H1 (cell line): Measurements from ENCODE around the gene RAP2B. TPM values are rescaled to one million over a fixed set of nuclear protein-coding genes. Genes with fewer than 3 reads are reported as not detected.

Experiments
- CTCF ChIA-PET: fragments of 300-600 bp; sonication (Branson Sonifier 250); formaldehyde crosslinking; loops from one replicate; lab custom pipeline; 2021; ENCODE audit not compliant: partially characterized antibody; lab: Charles Lee
- POLR2A ChIA-PET: fragments of 300-600 bp; sonication (Branson Sonifier 250); formaldehyde crosslinking; loops from one replicate; lab custom pipeline; 2021; ENCODE audit warnings: inconsistent platforms; ENCODE audit not compliant: partially characterized antibody; lab: Charles Lee
- DNase-seq, 2 experiments: peaks; one replicate each; pipeline versions ENCODE4 v3.0.0 to v3.0.0-alpha.2; 2010 to 2022; ENCODE audit warnings: low spot score in 2 of 2, low read depth in 1 of 2, mixed read lengths in 1 of 2
- FAIRE-seq: peaks from 2 replicates; lab custom pipeline; 2011; peaks lifted over from hg19 to GRCh38; lab: Jason Lieb, UNC
- H2AFZ ChIP-seq: 2 replicates; pipeline ENCODE4 v1.8.1; 2012; ENCODE audit warnings: low read length, inconsistent platforms
- H2AK5ac ChIP-seq: 2 replicates; pipeline ENCODE4 v1.6.1; 2013; ENCODE audit warnings: low read depth, low read length
- H2BK120ac ChIP-seq: replicated peaks from 2 replicates; pipeline ENCODE3; 2013; ENCODE audit warnings: low read depth, low read length, inconsistent platforms
- H2BK12ac ChIP-seq: 2 replicates; pipeline ENCODE4 v1.6.1; 2013; ENCODE audit warnings: low read depth, low read length
- H2BK15ac ChIP-seq: 2 replicates; pipeline ENCODE4 v1.6.1; 2013; ENCODE audit warnings: low read length
- H2BK20ac ChIP-seq: 2 replicates; pipeline ENCODE4 v1.6.1; 2013; ENCODE audit warnings: low read length
- H2BK5ac ChIP-seq: 2 replicates; pipeline ENCODE4 v1.6.1; 2013; ENCODE audit warnings: low read depth, low read length
- H3K14ac ChIP-seq: 2 replicates; pipeline ENCODE4 v1.6.1; 2013; ENCODE audit warnings: inconsistent platforms; ENCODE audit not compliant: insufficient read length
- H3K18ac ChIP-seq: 2 replicates; pipeline ENCODE4 v1.6.1; 2013; ENCODE audit warnings: low read length; ENCODE audit errors: extremely low read depth
- H3K23ac ChIP-seq: 2 replicates; pipeline ENCODE4 v1.6.1; 2013; ENCODE audit warnings: inconsistent platforms; ENCODE audit not compliant: insufficient read length
- H3K23me2 ChIP-seq: 2 replicates; pipeline ENCODE4 v1.6.1; 2013; ENCODE audit warnings: low read depth, low read length
- H3K27ac ChIP-seq: 2 replicates; pipeline ENCODE4 v1.6.1; 2011; ENCODE audit warnings: low read depth, low read length, inconsistent platforms
- H3K27me3 ChIP-seq, 4 experiments: replicated peaks in 1 of 4; 1 replicate in 1 of 4; 2 replicates in 3 of 4; pipeline versions ENCODE4 v1.6.1 to v1.8.1; 2011 to 2013; ENCODE audit warnings: low read length in 3 of 4, mild to moderate bottlenecking in 3 of 4, inconsistent platforms in 2 of 4, mixed read lengths in 2 of 4, moderate library complexity in 1 of 4; ENCODE audit not compliant: control insufficient read depth in 3 of 4, insufficient read depth in 3 of 4; ENCODE audit errors: extremely low read depth in 1 of 4
- H3K36me3 ChIP-seq, 4 experiments: 2 replicates each; pipeline versions ENCODE4 v1.6.1 to v1.8.1; 2011 to 2013; ENCODE audit warnings: mild to moderate bottlenecking in 4 of 4, low read length in 3 of 4, moderate library complexity in 2 of 4, control low read depth in 1 of 4, inconsistent platforms in 1 of 4; ENCODE audit not compliant: insufficient read depth in 4 of 4, control insufficient read depth in 2 of 4
- H3K4ac ChIP-seq: replicated peaks from 2 replicates; pipeline ENCODE3; 2013; ENCODE audit warnings: low read length, low read depth, mixed read lengths, inconsistent platforms; ENCODE audit not compliant: insufficient read length
- H3K4me1 ChIP-seq, 4 experiments: replicated peaks in 1 of 4; 1 replicate in 1 of 4; 2 replicates in 3 of 4; pipeline versions ENCODE4 v1.6.1 to v1.8.1; 2011 to 2013; ENCODE audit warnings: low read length in 3 of 4, inconsistent platforms in 2 of 4, mixed read lengths in 1 of 4; ENCODE audit not compliant: insufficient read depth in 4 of 4, control insufficient read depth in 3 of 4
- H3K4me2 ChIP-seq, 2 experiments: 2 replicates each; pipeline versions ENCODE4 v1.6.1 to v1.8.1; 2011 to 2013; ENCODE audit warnings: low read depth in 2 of 2, low read length in 2 of 2, control low read depth in 1 of 2, inconsistent platforms in 1 of 2, mild to moderate bottlenecking in 1 of 2; ENCODE audit not compliant: insufficient read depth in 1 of 2
- H3K4me3 ChIP-seq, 4 experiments: fragments of 200-600, 300-600 bp in 1 of 4; sonication (generic), shearing (Covaris generic), sonication (Bioruptor Twin) in 1 of 4; 2 replicates each; pipeline versions ENCODE4 v1.5.1 to v1.8.1; 2011 to 2016; ENCODE audit warnings: low read length in 4 of 4, low read depth in 3 of 4, control low read depth in 2 of 4, inconsistent platforms in 2 of 4, mild to moderate bottlenecking in 2 of 4, mixed read lengths in 1 of 4, moderate library complexity in 1 of 4; ENCODE audit not compliant: insufficient read depth in 2 of 4; ENCODE audit errors: extremely low read depth in 1 of 4
- H3K56ac ChIP-seq: replicated peaks from 2 replicates; pipeline ENCODE3; 2013; ENCODE audit warnings: low read depth, mild to moderate bottlenecking, mixed read lengths, low read length, inconsistent platforms; ENCODE audit not compliant: insufficient read length
- H3K79me1 ChIP-seq: 2 replicates; pipeline ENCODE4 v1.6.1; 2013; ENCODE audit warnings: low read depth, low read length, control low read depth
- H3K79me2 ChIP-seq, 2 experiments: 2 replicates each; pipeline versions ENCODE4 v1.6.1 to v1.8.1; 2012 to 2013; ENCODE audit warnings: low read length in 2 of 2, mild to moderate bottlenecking in 2 of 2, inconsistent platforms in 1 of 2; ENCODE audit not compliant: insufficient read depth in 2 of 2, control insufficient read depth in 1 of 2
- H3K9ac ChIP-seq, 4 experiments: replicated peaks in 1 of 4; 1 replicate in 1 of 4; 2 replicates in 3 of 4; pipeline versions ENCODE4 v1.6.1 to v1.8.1; 2011 to 2013; ENCODE audit warnings: low read depth in 3 of 4, low read length in 3 of 4, control low read depth in 2 of 4, mild to moderate bottlenecking in 2 of 4, moderate library complexity in 2 of 4, inconsistent platforms in 1 of 4; ENCODE audit errors: extremely low read depth in 1 of 4
- H3K9me3 ChIP-seq, 2 experiments: 2 replicates each; pipeline versions ENCODE4 v1.6.1 to v1.8.1; 2012 to 2013; ENCODE audit warnings: mild to moderate bottlenecking in 2 of 2, moderate library complexity in 2 of 2, control low read depth in 1 of 2, inconsistent platforms in 1 of 2, low read depth in 1 of 2, low read length in 1 of 2, mixed read lengths in 1 of 2; ENCODE audit not compliant: insufficient read depth in 2 of 2
- H4K20me1 ChIP-seq, 2 experiments: replicated peaks in 1 of 2; 2 replicates each; pipeline versions ENCODE3 to v1.8.1; 2011 to 2013; ENCODE audit warnings: inconsistent platforms in 2 of 2, low read length in 2 of 2, mild to moderate bottlenecking in 1 of 2; ENCODE audit not compliant: insufficient read depth in 2 of 2, control insufficient read depth in 1 of 2
- H4K5ac ChIP-seq: 2 replicates; pipeline ENCODE4 v1.6.1; 2013; ENCODE audit warnings: low read length, low read depth, mixed read lengths, inconsistent platforms; ENCODE audit not compliant: insufficient read length
- H4K8ac ChIP-seq: 2 replicates; pipeline ENCODE4 v1.8.0; 2013; ENCODE audit warnings: mild to moderate bottlenecking, moderate library complexity, low read length, inconsistent platforms; ENCODE audit not compliant: insufficient read depth; ENCODE audit errors: extremely low read depth
- H4K91ac ChIP-seq: replicated peaks from 2 replicates; pipeline ENCODE3; 2013; ENCODE audit warnings: low read length, mixed read lengths, inconsistent platforms; ENCODE audit not compliant: insufficient read length
- CEBPB ChIP-seq: IDR thresholded peaks from 2 replicates; pipeline ENCODE4 v1.6.1; 2012; ENCODE audit warnings: low read depth, low read length
- HDAC2 ChIP-seq, 2 experiments: fragments of 300-600 bp in 1 of 2; sonication (generic) in 1 of 2; IDR thresholded peaks; 2 replicates each; pipeline ENCODE4 v1.6.1; 2011 to 2012; ENCODE audit warnings: low read depth in 2 of 2, low read length in 2 of 2, mild to moderate bottlenecking in 2 of 2, moderate library complexity in 2 of 2, borderline replicate concordance in 1 of 2, inconsistent platforms in 1 of 2
- JUN ChIP-seq: IDR thresholded peaks from 2 replicates; pipeline ENCODE4 v1.6.1; 2011; ENCODE audit warnings: low read depth, mild to moderate bottlenecking, improper control_type of control experiment, low read length
- MAX ChIP-seq: IDR thresholded peaks from 2 replicates; pipeline ENCODE4 v1.6.1; 2012; ENCODE audit warnings: inconsistent platforms
- NRF1 ChIP-seq: IDR thresholded peaks from 2 replicates; pipeline ENCODE4 v1.6.1; 2011; ENCODE audit warnings: mild to moderate bottlenecking, low read depth, low read length, improper control_type of control experiment
- POLR2AphosphoS5 ChIP-seq: IDR thresholded peaks from 2 replicates; pipeline ENCODE4 v1.6.1; 2011; ENCODE audit warnings: low read depth, low read length
- SAP30 ChIP-seq: fragments of 300-600 bp; sonication (generic); IDR thresholded peaks from 2 replicates; pipeline ENCODE4 v1.7.1; 2012; ENCODE audit warnings: low read length, moderate library complexity, mild to moderate bottlenecking, inconsistent platforms; ENCODE audit not compliant: insufficient read depth, insufficient replicate concordance
- SP4 ChIP-seq: IDR thresholded peaks from 2 replicates; pipeline ENCODE4 v1.6.1; 2012; ENCODE audit warnings: low read length, inconsistent platforms
- TAF1 ChIP-seq: IDR thresholded peaks from 2 replicates; pipeline ENCODE4 v1.6.1; 2011; ENCODE audit warnings: mild to moderate bottlenecking, low read depth, low read length
- WGBS, 2 experiments: shearing (Covaris generic) in 1 of 2; methylation state at CpG; one replicate each; pipeline versions ENCODE4 v1.1.6 to v1.1.7; 2013 to 2015; ENCODE audit warnings: low lambda C conversion rate in 2 of 2, mixed read lengths in 2 of 2, inconsistent platforms in 1 of 2, low coverage in 1 of 2, missing lambda C conversion rate in 1 of 2; ENCODE audit not compliant: insufficient replicate concordance in 2 of 2, insufficient coverage in 1 of 2, insufficient read length in 1 of 2; ENCODE audit errors: extremely low coverage in 1 of 2, missing lambda C conversion rate in 1 of 2; 5-methylcytosine and 5-hydroxymethylcytosine counted together
- polyA plus RNA-seq, 7 experiments: library from polyadenylated mRNA; depleted of rRNA in 3 of 7; stranded (reverse) in 5 of 7; unstranded in 2 of 7; fragments of >200 nt in 5 of 7; fragments of 200-250 nt in 2 of 7; gene quantifications; 1 replicate in 5 of 7; 2 replicates in 1 of 7; 4 replicates in 1 of 7; pipeline versions ENCODE4 v1.2.1 to v1.2.3, GENCODE V29; 2011 to 2013; ENCODE audit warnings: missing spikeins in 2 of 7, mixed read lengths in 2 of 7
- total RNA-seq: library from RNA; stranded (reverse); fragmentation: NEBNext Ultra II Directional; extraction: Animal tissue kit (Norgen Biotek cat#: 25700); gene quantifications from 2 replicates; pipeline ENCODE4 v1.2.1, GENCODE V29; 2021
- TF ChIP-seq, protein P1 (sequence below): IDR thresholded peaks from 2 replicates; pipeline ENCODE4 v1.6.1; 2011; ENCODE audit warnings: low read depth, mild to moderate bottlenecking, low read length; ENCODE audit not compliant: insufficient read depth

Gene RAP2B
- total and polyA plus RNA-seq, 2 of the 8 experiments (the other 6 are each of a cell fraction or from before 2014, with no cell fraction given), result 7.5 to 20.3 TPM

- H3K4me2 ChIP-seq, result peak overlapping the region in 1 of 2 experiments; percentile 79; a peak in 1 of 4 replicates
- H2BK12ac ChIP-seq, result peak overlapping the region; percentile 32; the same call in 1 of the 2 replicates
- H3K14ac ChIP-seq, result no peak overlapping the region
- peaks cover 0 to 6% (median under 1%) of the 10 kb centered on the region in 4 experiments; a peak in 5 of 7 replicates for H3K4me1 ChIP-seq
- no peak for FAIRE-seq
- H3K18ac ChIP-seq, result no peak overlapping the region
- no peak overlapping the region for H3K27ac ChIP-seq
- CTCF ChIA-PET, result interaction anchor here (0.9 to 1.1 kb wide), 3 partner anchors 104 to 116 kb away, joined by 3 read pairs; no protein-coding TSS in a partner anchor
- H2AK5ac ChIP-seq, result no peak overlapping the region; the same call in 1 of the 2 replicates
- peaks cover 18% of the 10 kb centered on the region for H3K23me2 ChIP-seq
- no peak overlapping the region for H2BK5ac ChIP-seq
- 96% methylated on average over 9 of the region's 9 CpGs; no CpG with 5 or more reads in 1 of the 2 experiments for WGBS, 2 experiments
- H3K4ac ChIP-seq, result no peak overlapping the region
- DNase-seq, result no peak
- H3K36me3 ChIP-seq, result no peaks in the 10 kb centered on the region
- no peak overlapping the region for H2BK20ac ChIP-seq
- H4K20me1 ChIP-seq, result peaks cover 4 to 8% of the 10 kb centered on the region in 2 experiments
- no peak overlapping the region for H4K91ac ChIP-seq
- no peaks in the 10 kb centered on the region; a peak in 1 of 4 replicates for H3K9me3 ChIP-seq
- no peaks in the 10 kb centered on the region; the same call in 1 of the 2 replicates for H3K79me1 ChIP-seq
- H2BK120ac ChIP-seq, result no peak overlapping the region
- no peak overlapping the region for H4K8ac ChIP-seq
- H3K9ac ChIP-seq, result no peak overlapping the region
- H3K4me3 ChIP-seq, result no peak overlapping the region
- no peak overlapping the region for H2BK15ac ChIP-seq
- no peak overlapping the region for H3K23ac ChIP-seq
- peaks cover 0 to 18% of the 10 kb centered on the region in 2 experiments; a peak in 2 of 4 replicates for H3K79me2 ChIP-seq
- H3K56ac ChIP-seq, result no peak overlapping the region
- H2AFZ ChIP-seq, result no peak overlapping the region
- H3K27me3 ChIP-seq, result peaks cover 0 to 3% (median 0%) of the 10 kb centered on the region in 4 experiments; a peak in 2 of 7 replicates
- POLR2A ChIA-PET, result no interaction called here
- H4K5ac ChIP-seq, result no peak overlapping the region
- no peak for TF ChIP-seq SAP30
- no peak for TF ChIP-seq POLR2AphosphoS5
- TF ChIP-seq, protein P1, sequence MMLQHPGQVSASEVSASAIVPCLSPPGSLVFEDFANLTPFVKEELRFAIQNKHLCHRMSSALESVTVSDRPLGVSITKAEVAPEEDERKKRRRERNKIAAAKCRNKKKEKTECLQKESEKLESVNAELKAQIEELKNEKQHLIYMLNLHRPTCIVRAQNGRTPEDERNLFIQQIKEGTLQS, result no peak
- TF ChIP-seq JUN, result no peak
- TF ChIP-seq TAF1, result no peak
- TF ChIP-seq HDAC2 (IDR thresholded peaks at IDR 0.05; ENCODE audit: borderline replicate concordance in 1 of 2, low read depth in 2 of 2, low read length in 2 of 2), result no peak
- no peak for TF ChIP-seq CEBPB
- no peak for TF ChIP-seq NRF1
- TF ChIP-seq MAX, result no peak
- TF ChIP-seq SP4, result no peak
These were observed 2.9 kb upstream of the RAP2B start for GRCh38 chr3:153158961-153159735.
